Fibroblast of lung (primary cell): ENCODE measurements around the gene KLHL6. TPM values are rescaled to one million over a fixed set of nuclear protein-coding genes. Genes with fewer than 3 reads are reported as not detected.

Experiments
- DNase-seq, 2 donors: peaks; one replicate each; pipeline versions ENCODE4 v3.0.0 to v3.0.0-alpha.2; 2010; ENCODE audit warnings: low read depth in 2 of 2
- H2AFZ ChIP-seq: 2 replicates; pipeline ENCODE4 v1.5.1; 2012; ENCODE audit warnings: low read length, control low read depth, inconsistent platforms
- H3K27ac ChIP-seq: 2 replicates; pipeline ENCODE4 v1.5.1; 2011; ENCODE audit warnings: low read length, control low read depth; ENCODE audit not compliant: insufficient read depth
- H3K27me3 ChIP-seq: 2 replicates; pipeline ENCODE4 v1.5.1; 2011; ENCODE audit warnings: mild to moderate bottlenecking, low read length; ENCODE audit not compliant: control insufficient read depth, insufficient read depth
- H3K36me3 ChIP-seq: 2 replicates; pipeline ENCODE4 v1.5.1; 2011; ENCODE audit warnings: low read length; ENCODE audit not compliant: control insufficient read depth, insufficient read depth
- H3K4me1 ChIP-seq: 2 replicates; pipeline ENCODE4 v1.5.1; 2011; ENCODE audit warnings: low read length; ENCODE audit not compliant: control insufficient read depth, insufficient read depth; ENCODE audit errors: extremely low read depth
- H3K4me2 ChIP-seq: 2 replicates; pipeline ENCODE4 v1.5.1; 2011; ENCODE audit warnings: low read length, control low read depth; ENCODE audit not compliant: insufficient read depth; ENCODE audit errors: extremely low read depth
- H3K4me3 ChIP-seq, 4 experiments: fragments of 200-600 bp in 1 of 4; sonication (generic) in 1 of 4; replicated peaks in 1 of 4; 2 replicates each; pipeline ENCODE4 v1.5.1; 2011 to 2016; ENCODE audit warnings: low read length in 4 of 4, low read depth in 3 of 4, mild to moderate bottlenecking in 3 of 4, control low read depth in 2 of 4, inconsistent platforms in 1 of 4, mixed read lengths in 1 of 4; ENCODE audit not compliant: insufficient read depth in 1 of 4; ENCODE audit errors: control extremely low read depth in 1 of 4
- H3K79me2 ChIP-seq: 2 replicates; pipeline ENCODE4 v1.5.1; 2012; ENCODE audit warnings: mild to moderate bottlenecking, low read length, inconsistent platforms; ENCODE audit not compliant: control insufficient read depth, insufficient read depth
- H3K9ac ChIP-seq: 2 replicates; pipeline ENCODE4 v1.5.1; 2011; ENCODE audit warnings: mild to moderate bottlenecking, low read length, control low read depth; ENCODE audit not compliant: insufficient read depth
- H3K9me3 ChIP-seq: 2 replicates; pipeline ENCODE4 v1.5.1; 2012; ENCODE audit warnings: low read depth, low read length; ENCODE audit not compliant: control insufficient read depth, insufficient read depth
- H4K20me1 ChIP-seq: 2 replicates; pipeline ENCODE4 v1.5.1; 2011; ENCODE audit warnings: low read length; ENCODE audit not compliant: control insufficient read depth, insufficient read depth; ENCODE audit errors: extremely low read depth
- EZH2 ChIP-seq: IDR thresholded peaks from 2 replicates; pipeline ENCODE4 v1.5.1; 2012; ENCODE audit warnings: low read length, control low read depth, mild to moderate bottlenecking; ENCODE audit errors: missing control alignments
- polyA plus RNA-seq, 2 donors: library from polyadenylated mRNA; depleted of rRNA in 1 of 2; stranded (reverse) in 1 of 2; unstranded in 1 of 2; fragments of >200 nt; gene quantifications; 2 replicates each; pipeline ENCODE4 v1.2.1, GENCODE V29; 2011 to 2012; ENCODE audit warnings: missing spikeins in 1 of 2
- total RNA-seq: library from RNA; depleted of rRNA; stranded (reverse); fragments of >200 nt; gene quantifications from 2 replicates; pipeline ENCODE4 v1.2.1, GENCODE V29; 2014
- TF ChIP-seq, protein P1 (sequence below), 2 donors: IDR thresholded peaks in 1 of 2; conservative IDR thresholded peaks in 1 of 2; 1 replicate in 1 of 2; 2 replicates in 1 of 2; pipeline ENCODE4 v1.5.1; 2011 to 2012; ENCODE audit warnings: low read length in 2 of 2, control low read depth in 1 of 2, inconsistent platforms in 1 of 2, low read depth in 1 of 2, mild to moderate bottlenecking in 1 of 2

Gene KLHL6
- total and polyA plus RNA-seq, 2 donors (not counting 1 experiment from before 2014, with no cell fraction given) = not detected

DNA sequence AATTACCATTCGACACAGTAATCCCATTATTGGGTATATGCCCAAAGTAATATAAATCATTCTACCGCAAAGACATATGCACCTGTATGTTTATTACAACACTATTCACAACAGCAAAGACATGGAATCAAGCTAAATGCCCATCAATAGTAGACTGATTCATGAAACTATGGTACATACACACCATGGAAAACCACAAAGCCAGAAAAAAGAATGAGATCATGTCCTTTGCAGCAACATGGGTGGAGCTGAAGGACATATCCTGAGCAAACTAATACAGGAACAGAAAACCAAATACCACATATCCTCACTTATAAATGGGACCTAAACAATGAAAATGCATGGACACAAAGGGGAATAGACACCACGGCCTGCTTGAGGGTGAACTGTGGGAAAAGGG, 116.0 kb downstream of the KLHL6 start:
- Histone ChIP-seq H3K27me3 (peaks cover 6% of the 10 kb centered on the region), H3K79me2 (no peaks in the 10 kb centered on the region), H4K20me1 (no peaks in the 10 kb centered on the region), H3K27ac (no peak overlapping the region), H3K36me3 (no peaks in the 10 kb centered on the region), H3K9me3 (no peaks in the 10 kb centered on the region), H2AFZ (no peak overlapping the region), H3K4me2 (no peak overlapping the region), H3K4me3 (no peak overlapping the region), H3K9ac (no peak overlapping the region), H3K4me1 (no peaks in the 10 kb centered on the region)
- no peak for DNase-seq
- TF ChIP-seq EZH2 = no peak
- TF ChIP-seq, protein P1, sequence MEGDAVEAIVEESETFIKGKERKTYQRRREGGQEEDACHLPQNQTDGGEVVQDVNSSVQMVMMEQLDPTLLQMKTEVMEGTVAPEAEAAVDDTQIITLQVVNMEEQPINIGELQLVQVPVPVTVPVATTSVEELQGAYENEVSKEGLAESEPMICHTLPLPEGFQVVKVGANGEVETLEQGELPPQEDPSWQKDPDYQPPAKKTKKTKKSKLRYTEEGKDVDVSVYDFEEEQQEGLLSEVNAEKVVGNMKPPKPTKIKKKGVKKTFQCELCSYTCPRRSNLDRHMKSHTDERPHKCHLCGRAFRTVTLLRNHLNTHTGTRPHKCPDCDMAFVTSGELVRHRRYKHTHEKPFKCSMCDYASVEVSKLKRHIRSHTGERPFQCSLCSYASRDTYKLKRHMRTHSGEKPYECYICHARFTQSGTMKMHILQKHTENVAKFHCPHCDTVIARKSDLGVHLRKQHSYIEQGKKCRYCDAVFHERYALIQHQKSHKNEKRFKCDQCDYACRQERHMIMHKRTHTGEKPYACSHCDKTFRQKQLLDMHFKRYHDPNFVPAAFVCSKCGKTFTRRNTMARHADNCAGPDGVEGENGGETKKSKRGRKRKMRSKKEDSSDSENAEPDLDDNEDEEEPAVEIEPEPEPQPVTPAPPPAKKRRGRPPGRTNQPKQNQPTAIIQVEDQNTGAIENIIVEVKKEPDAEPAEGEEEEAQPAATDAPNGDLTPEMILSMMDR (conservative IDR thresholded peaks at IDR 0.05 in 1 of 2, IDR thresholded peaks at IDR 0.05 in 1 of 2; ENCODE audit: low read depth in 1 of 2, low read length in 2 of 2) = no peak

DNA sequence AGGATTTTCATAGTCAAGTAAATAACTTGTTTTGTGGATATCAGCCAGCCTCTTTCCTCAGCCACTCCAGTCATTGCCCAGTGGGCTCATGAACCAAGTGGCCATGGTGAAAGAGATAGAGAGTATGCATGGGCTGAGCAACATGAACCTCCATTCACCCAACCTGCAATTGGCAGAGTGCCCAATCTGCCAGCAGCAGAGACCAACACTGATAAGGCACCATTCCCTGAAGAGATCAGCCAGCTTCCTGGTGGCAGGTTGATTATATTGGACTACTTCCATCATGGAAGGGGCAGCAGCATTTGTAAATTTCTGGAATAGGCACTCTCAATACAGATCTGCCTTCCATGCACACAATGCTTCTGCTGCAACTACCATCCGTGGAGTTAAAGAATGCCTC, 116.8 kb downstream of the KLHL6 start:
- H3K27ac ChIP-seq = no peak overlapping the region
- no peaks in the 10 kb centered on the region for H3K9me3 ChIP-seq
- H3K79me2 ChIP-seq = no peaks in the 10 kb centered on the region
- peaks cover 6% of the 10 kb centered on the region for H3K27me3 ChIP-seq
- TF ChIP-seq EZH2 = no peak
- TF ChIP-seq, protein P1 (conservative IDR thresholded peaks at IDR 0.05 in 1 of 2, IDR thresholded peaks at IDR 0.05 in 1 of 2; ENCODE audit: low read depth in 1 of 2, low read length in 2 of 2) = no peak
- no peaks in the 10 kb centered on the region for H4K20me1 ChIP-seq
- no peaks in the 10 kb centered on the region for H3K4me1 ChIP-seq
- no peak overlapping the region for H3K9ac ChIP-seq
- H2AFZ ChIP-seq = no peak overlapping the region
- H3K4me2 ChIP-seq = no peak overlapping the region
- DNase-seq = no peak
- H3K4me3 ChIP-seq = no peak overlapping the region
- no peaks in the 10 kb centered on the region for H3K36me3 ChIP-seq

DNA sequence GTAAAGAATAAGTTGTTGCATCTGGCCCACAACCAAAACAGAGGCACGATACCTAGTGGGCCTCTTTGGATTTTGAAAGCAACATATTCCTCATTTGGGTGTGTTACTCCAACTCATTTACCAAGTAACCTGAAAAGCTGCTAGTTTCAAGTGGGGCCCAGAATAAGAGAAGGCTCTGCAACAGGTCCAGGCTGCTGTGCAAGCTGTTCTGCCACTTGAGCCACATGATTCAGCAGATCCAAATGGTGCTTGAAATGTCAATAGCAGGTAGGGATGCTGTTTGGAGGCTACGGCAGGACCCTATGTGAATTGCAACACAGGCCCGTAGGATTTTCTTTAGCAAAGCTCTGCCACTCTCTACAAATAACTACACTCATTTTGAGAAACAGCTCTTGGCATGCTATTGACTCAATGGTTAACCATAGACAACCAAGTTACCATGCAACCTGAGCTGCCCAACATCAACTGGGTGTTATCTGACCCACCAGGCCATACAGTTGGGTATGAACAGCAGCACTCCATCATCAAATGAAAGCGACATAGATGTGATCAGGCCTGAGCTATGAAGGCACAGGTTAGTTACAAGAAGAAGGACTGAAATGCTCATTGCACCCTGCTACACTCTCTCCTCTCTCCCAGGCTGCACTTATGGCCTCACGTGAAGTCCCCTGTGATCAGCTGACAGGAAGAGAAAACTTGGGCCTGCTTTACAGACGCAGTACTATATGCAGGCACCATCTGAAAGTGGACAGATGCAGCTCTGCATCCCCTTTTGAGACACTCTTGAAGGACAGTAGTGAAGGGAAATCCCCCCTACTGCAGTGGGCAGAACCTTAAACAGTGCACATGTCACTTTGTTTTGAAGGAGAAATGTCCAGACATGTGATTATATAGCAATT, 117.6 kb downstream of the KLHL6 start:
- Histone ChIP-seq H4K20me1 (no peaks in the 10 kb centered on the region), H2AFZ (no peak overlapping the region), H3K36me3 (no peaks in the 10 kb centered on the region), H3K27me3 (peaks cover 13% of the 10 kb centered on the region), H3K4me1 (no peaks in the 10 kb centered on the region), H3K4me2 (no peak overlapping the region), H3K79me2 (no peaks in the 10 kb centered on the region), H3K4me3 (no peak overlapping the region), H3K9me3 (no peaks in the 10 kb centered on the region), H3K27ac (no peak overlapping the region), H3K9ac (no peak overlapping the region)
- TF ChIP-seq, protein P1 (conservative IDR thresholded peaks at IDR 0.05 in 1 of 2, IDR thresholded peaks at IDR 0.05 in 1 of 2; ENCODE audit: low read depth in 1 of 2, low read length in 2 of 2) = no peak
- no peak for TF ChIP-seq EZH2
- DNase-seq = no peak

Other genes starting within 250 kb of the KLHL6 start
- under 0.01 TPM in 2 replicates for gene MCF2L2, start 127.1 kb downstream of the KLHL6 start, total RNA-seq
- 0.05 and 0.08 TPM in 2 replicates for gene MCF2L2, start 127.1 kb downstream of the KLHL6 start, polyA plus RNA-seq
- gene KLHL24, start 79.9 kb upstream of the KLHL6 start, total RNA-seq = 70.7 and 131 TPM in 2 replicates
- gene KLHL24, start 79.9 kb upstream of the KLHL6 start, polyA plus RNA-seq = 12.2 and 20.4 TPM in 2 replicates
- gene YEATS2, start 142.1 kb upstream of the KLHL6 start, total RNA-seq = 28.0 and 28.7 TPM in 2 replicates
- gene YEATS2, start 142.1 kb upstream of the KLHL6 start, polyA plus RNA-seq = 19.5 and 25.0 TPM in 2 replicates